Heart left ventricle (tissue), 16 donors: ENCODE measurements around the gene RCN2. TPM values are rescaled to one million over a fixed set of nuclear protein-coding genes. Genes with fewer than 3 reads are reported as not detected.
A peak's percentile ranks its signal among the peaks of the same experiment; 100 is the strongest.

Source experiments
- ATAC-seq, 4 donors: fragments of 200-7000 bp; cut with Tn5 transposase; one replicate each; pipeline ENCODE4 v1.9.1; 2020 to 2022; ENCODE audit warnings: moderate library complexity in 4 of 4, mild to moderate bottlenecking in 3 of 4, moderate number of reproducible peaks in 1 of 4
- DNase-seq, 5 donors: peaks; one replicate each; pipeline ENCODE4 v3.0.0-alpha.2; 2020
- H3K27ac ChIP-seq, 12 donors: fragments of 200-600 bp; sonication (generic) in 4 of 12; one replicate each; pipeline versions ENCODE4 v1.5.0 to v1.8.0; 2016 to 2022; ENCODE audit warnings: mild to moderate bottlenecking in 2 of 12
- H3K27me3 ChIP-seq, 9 donors: fragments of 200-600 bp; sonication (generic) in 2 of 9; one replicate each; pipeline versions ENCODE4 v1.5.1 to v1.8.0; 2016 to 2022; ENCODE audit warnings: mild to moderate bottlenecking in 3 of 9
- H3K36me3 ChIP-seq, 9 donors: fragments of 200-600 bp; sonication (generic) in 2 of 9; one replicate each; pipeline versions ENCODE4 v1.5.0 to v1.8.0; 2018 to 2022; ENCODE audit warnings: mild to moderate bottlenecking in 2 of 9
- H3K4me1 ChIP-seq, 12 donors: fragments of 200-600 bp; sonication (generic) in 4 of 12; one replicate each; pipeline versions ENCODE4 v1.5.0 to v1.8.0; 2016 to 2022; ENCODE audit warnings: mild to moderate bottlenecking in 3 of 12
- H3K4me3 ChIP-seq, 12 donors: fragments of 200-600 bp; sonication (generic) in 4 of 12; one replicate each; pipeline versions ENCODE4 v1.5.0 to v1.8.0; 2017 to 2022; ENCODE audit warnings: mild to moderate bottlenecking in 9 of 12, moderate library complexity in 4 of 12
- H3K9me3 ChIP-seq, 12 donors: fragments of 200-600 bp; sonication (generic) in 4 of 12; one replicate each; pipeline versions ENCODE4 v1.5.0 to v1.8.0; 2016 to 2022; ENCODE audit warnings: mild to moderate bottlenecking in 1 of 12
- POLR2A ChIP-seq, 2 donors: fragments of 450-650 bp; IDR thresholded peaks; one replicate each; pipeline ENCODE4 v1.6.1; 2017; ENCODE audit warnings: antibody characterized with exemption in 2 of 2, mild to moderate bottlenecking in 2 of 2, moderate library complexity in 2 of 2
- WGBS, 4 donors: extraction: QIAGEN DNeasy Blood & Tissue Kit in 2 of 4; methylation state at CpG; one replicate each; pipeline versions ENCODE4 v1.1.5 to v1.1.7; 2013 to 2018; 5-methylcytosine and 5-hydroxymethylcytosine counted together
- intact Hi-C, 10 donors: fragments of 100-400 bp; cut with DNase I; formaldehyde crosslinking; loops; one replicate each; pipeline versions ENCODE4 v1.11.1 to v1.14.2; 2022
- polyA plus RNA-seq, 2 donors: library from polyadenylated mRNA; stranded (reverse); fragments of 200-250 nt; gene quantifications; one replicate each; pipeline ENCODE4 v1.2.3, GENCODE V29; 2013
- total RNA-seq, 9 donors: library from RNA; depleted of rRNA in 2 of 9; stranded (reverse); fragments of >200 nt in 2 of 9; fragmentation: NEBNext Ultra II Directional in 3 of 9; extraction: Animal tissue kit (Norgen Biotek cat#: 25700) in 3 of 9; gene quantifications; one replicate each; pipeline versions ENCODE4 v1.1.0 to v1.2.4, GENCODE V29; 2016 to 2023
- TF ChIP-seq, protein P1 (sequence below), 12 donors: fragments of 200-600 bp; sonication (generic) in 4 of 12; IDR thresholded peaks; one replicate each; pipeline versions ENCODE4 v1.5.0 to v1.8.0; 2018 to 2022; ENCODE audit warnings: antibody characterized with exemption in 12 of 12, mild to moderate bottlenecking in 5 of 12
- donor health status: ischemic (EF 13 %, LVEDD 7.1; RV severe dilation, severe dysfunction).
- donor health status: healthy with polysubstance abuse.
- donor health status: DM: no; HTN: yes; CAD: no.
- donor health status: DM: no; HTN: no; CAD: no.
- donor health status: ischemic (EF 25% LVEDD 6.9; RV normal size, moderate dysfunction).
- donor health status: ischemic (EF 25% LVEDD 5.7; RV mildly dilated, moderate dysfunction).
- donor health status: healthy.
- donor health status: DM: yes; HTN: yes; CAD: no.
- donor health status: ischemic (EF 35%, LVEDD 5.7; RV mildly dilated, moderate dysfunction).
- donor health status: nonischemic (EF 11% LVEDD 7.7; RV severe dilation, severe dysfunction).
- donor health status: DM: yes; HTN: yes; CAD: no.
- donor health status: PGD.
- donor health status: ischemic (EF 29% LVEDD 5.4; RV normal size, mild dysfunction).
- donor health status: nonischemic (EF 23%, LVEDD 6.1; RV moderate dilation, normal function).

RCN2 gene
- total and polyA plus RNA-seq, 11 donors = 17.3 to 38.6 (median 28.7) TPM

DNA sequence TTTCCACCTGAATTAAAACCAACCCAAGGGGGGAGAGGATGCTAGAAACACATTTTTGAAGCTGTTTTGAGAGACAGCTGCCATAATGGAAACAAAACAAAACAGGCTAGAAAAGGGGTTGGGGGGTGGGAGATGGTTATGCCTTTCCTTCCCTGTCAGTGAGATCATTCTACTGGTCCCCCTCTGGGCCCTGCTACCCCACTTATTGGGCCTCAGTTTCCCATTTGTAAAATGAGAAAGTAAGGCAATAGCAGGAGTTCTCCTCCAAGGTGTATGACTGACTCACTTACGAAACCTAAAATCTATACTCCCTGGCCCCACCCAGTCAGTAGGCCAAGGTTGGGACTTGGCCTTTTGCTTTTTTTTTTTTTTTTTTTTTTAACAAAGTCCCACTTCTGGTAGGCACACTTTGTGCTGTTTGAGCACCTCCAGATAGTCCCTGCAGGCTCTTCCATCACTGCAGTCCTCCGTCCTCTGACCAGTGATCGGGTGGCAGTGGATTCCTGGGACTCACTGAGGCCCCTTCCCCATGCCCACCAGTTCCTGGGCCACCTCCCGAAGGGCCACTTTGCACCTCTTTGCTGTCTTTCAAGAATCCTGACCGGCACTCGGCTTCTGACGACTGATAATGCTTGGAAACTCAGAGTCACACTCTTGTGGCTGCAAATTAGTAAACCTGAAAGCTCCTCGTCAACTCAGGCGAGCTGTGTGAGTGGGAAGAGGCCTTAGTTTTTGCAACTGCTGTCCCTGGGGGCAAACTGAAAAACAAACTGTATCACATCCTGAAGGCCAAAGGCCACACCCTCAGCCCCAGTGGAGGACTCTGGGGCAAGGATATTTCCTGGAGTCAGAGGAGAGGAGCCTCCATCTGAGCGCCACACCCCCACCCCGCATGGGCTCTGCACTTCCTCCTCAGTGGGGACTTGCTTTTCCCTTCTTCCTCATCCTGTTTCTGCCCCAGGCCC, 56.6 kb downstream of the RCN2 start:
- H3K4me3 ChIP-seq = no peak overlapping the region
- H3K27ac ChIP-seq = peak overlapping the region in 11 of 12 donors; percentile 25 to 93 (median 56)
- H3K4me1 ChIP-seq = peaks cover 0 to 71% (median 13%) of the 10 kb centered on the region in 12 donors
- TF ChIP-seq, protein P1, sequence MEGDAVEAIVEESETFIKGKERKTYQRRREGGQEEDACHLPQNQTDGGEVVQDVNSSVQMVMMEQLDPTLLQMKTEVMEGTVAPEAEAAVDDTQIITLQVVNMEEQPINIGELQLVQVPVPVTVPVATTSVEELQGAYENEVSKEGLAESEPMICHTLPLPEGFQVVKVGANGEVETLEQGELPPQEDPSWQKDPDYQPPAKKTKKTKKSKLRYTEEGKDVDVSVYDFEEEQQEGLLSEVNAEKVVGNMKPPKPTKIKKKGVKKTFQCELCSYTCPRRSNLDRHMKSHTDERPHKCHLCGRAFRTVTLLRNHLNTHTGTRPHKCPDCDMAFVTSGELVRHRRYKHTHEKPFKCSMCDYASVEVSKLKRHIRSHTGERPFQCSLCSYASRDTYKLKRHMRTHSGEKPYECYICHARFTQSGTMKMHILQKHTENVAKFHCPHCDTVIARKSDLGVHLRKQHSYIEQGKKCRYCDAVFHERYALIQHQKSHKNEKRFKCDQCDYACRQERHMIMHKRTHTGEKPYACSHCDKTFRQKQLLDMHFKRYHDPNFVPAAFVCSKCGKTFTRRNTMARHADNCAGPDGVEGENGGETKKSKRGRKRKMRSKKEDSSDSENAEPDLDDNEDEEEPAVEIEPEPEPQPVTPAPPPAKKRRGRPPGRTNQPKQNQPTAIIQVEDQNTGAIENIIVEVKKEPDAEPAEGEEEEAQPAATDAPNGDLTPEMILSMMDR (IDR thresholded peaks at IDR 0.05) = no peak
- no peak for TF ChIP-seq POLR2A (IDR thresholded peaks at IDR 0.05)
- 56 to 66% (median 59%) methylated on average over 11 of the region's 11 CpGs for WGBS, 4 donors
- H3K9me3 ChIP-seq = no peaks in the 10 kb centered on the region
- DNase-seq (peak; percentile 60 to 87 (median 76)), ATAC-seq (peak; percentile 39 to 91 (median 86))
- no peaks in the 10 kb centered on the region for H3K36me3 ChIP-seq
- intact Hi-C loops = no loop called here
- H3K27me3 ChIP-seq = no peaks in the 10 kb centered on the region

DNA sequence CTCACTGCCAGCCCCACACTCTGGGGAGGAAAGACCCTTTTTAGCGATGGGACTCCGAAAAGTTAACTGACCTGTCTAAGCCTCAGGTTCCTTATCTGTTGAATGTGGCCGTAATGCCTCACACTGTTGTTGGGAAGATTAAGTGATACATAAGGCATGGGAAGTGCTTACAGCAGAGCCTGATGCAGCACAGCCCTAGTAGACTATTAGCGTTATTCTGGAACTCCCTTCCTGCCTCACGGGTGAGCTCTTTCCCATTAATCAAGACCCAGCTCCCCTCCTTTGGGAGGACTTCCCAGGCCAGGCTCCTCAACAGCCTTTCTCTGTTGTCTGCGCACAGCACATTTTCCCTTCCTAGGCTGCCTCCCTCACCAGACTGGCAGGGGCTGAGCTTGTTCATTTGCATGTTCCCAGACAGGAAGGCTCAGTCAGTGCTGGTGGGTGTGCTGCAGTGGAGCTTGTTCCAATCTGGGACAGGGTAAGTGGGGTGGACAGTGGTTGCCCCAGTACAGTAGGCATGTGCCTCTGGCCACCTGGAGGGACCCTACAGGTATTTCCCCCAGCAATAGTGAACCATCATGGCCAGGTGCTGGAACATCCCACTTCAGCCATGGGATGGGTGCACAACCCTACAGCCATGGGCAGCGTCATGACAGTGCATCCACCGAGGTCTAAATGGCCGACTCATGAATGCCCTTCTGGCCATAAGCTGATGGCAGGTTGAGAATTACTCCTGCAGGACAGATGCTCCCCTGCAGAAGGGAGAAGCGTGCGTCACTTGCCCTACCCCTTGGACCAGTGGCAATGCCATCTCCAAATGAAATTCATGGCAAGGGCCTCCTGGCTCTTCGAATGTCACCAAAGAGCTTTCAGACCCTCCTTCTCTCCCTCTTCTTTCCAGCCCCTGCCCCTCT, 57.6 kb downstream of the RCN2 start:
- WGBS, 4 donors = 65 to 75% (median 69%) methylated on average over 12 of the region's 12 CpGs
- intact Hi-C loops = no loop called here

DNA sequence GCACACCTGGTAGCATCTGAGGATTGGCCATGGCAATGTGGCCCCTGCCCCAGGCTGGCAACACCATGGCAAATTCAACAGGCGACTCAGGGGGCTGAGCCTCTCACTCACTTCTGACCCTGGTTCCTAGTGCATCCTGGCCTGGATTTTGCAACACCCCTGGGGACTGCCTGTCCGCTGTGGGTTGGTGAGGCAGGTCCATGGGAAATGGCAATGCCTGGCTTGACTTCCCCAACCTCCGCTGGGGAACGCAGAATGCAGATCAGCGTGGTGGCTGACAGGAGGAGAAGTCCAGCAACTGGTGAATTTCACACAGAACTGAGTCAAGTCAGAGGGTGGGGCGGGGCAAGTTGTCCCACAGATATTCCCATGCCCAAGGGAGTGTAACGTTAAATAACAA, 59.5 kb downstream of the RCN2 start:
- ATAC-seq = peak in 1 of 4 donors; percentile 4

More for the DNA sequence above, 57.6 kb downstream of the RCN2 start:
- no peaks in the 10 kb centered on the region for H3K27me3 ChIP-seq
- TF ChIP-seq POLR2A (IDR thresholded peaks at IDR 0.05) = no peak
- TF ChIP-seq, protein P1 (IDR thresholded peaks at IDR 0.05) = no peak
- DNase-seq (peak in 3 of 5 donors; percentile 36 to 49 (median 40)), ATAC-seq (peak; percentile 15 to 71 (median 50))
- peak overlapping the region in 9 of 12 donors; percentile 41 to 93 (median 57) for H3K27ac ChIP-seq
- no peaks in the 10 kb centered on the region for H3K36me3 ChIP-seq
- H3K4me1 ChIP-seq = peaks cover 0 to 72% (median 13%) of the 10 kb centered on the region in 12 donors
- no peaks in the 10 kb centered on the region for H3K9me3 ChIP-seq
- no peak overlapping the region for H3K4me3 ChIP-seq

More for the DNA sequence above, 59.5 kb downstream of the RCN2 start:
- no peak overlapping the region for H3K4me3 ChIP-seq
- no peaks in the 10 kb centered on the region for H3K36me3 ChIP-seq
- no peaks in the 10 kb centered on the region for H3K9me3 ChIP-seq
- peaks cover 0 to 77% (median 18%) of the 10 kb centered on the region in 12 donors for H3K4me1 ChIP-seq
- no peak overlapping the region for H3K27ac ChIP-seq
- no peak for TF ChIP-seq POLR2A (IDR thresholded peaks at IDR 0.05)
- TF ChIP-seq, protein P1 (IDR thresholded peaks at IDR 0.05) = no peak
- 82 to 95% (median 89%) methylated on average over 7 of the region's 7 CpGs for WGBS, 4 donors
- intact Hi-C loops = no loop called here
- DNase-seq = peak in 2 of 5 donors; percentile 25 to 71
- no peaks in the 10 kb centered on the region for H3K27me3 ChIP-seq
